Left ventricle myocardium inferior (tissue), 1 donor: ENCODE measurements around the gene NAA20. TPM values are rescaled to one million over a fixed set of nuclear protein-coding genes. Genes with fewer than 3 reads are reported as not detected.
A peak's percentile ranks its signal among the peaks of the same experiment; 100 is the strongest.

ENCODE experiments used
- DNase-seq: peaks from one replicate; pipeline ENCODE4 v3.0.0-alpha.2; 2020
- H3K27ac ChIP-seq: fragments of 200-600 bp; replicated peaks from 2 replicates; pipeline ENCODE4 v1.8.0; 2021
- H3K27me3 ChIP-seq: fragments of 200-600 bp; 2 replicates; pipeline ENCODE4 v1.8.0; 2021; ENCODE audit warnings: low read depth
- H3K36me3 ChIP-seq: fragments of 200-600 bp; 2 replicates; pipeline ENCODE4 v1.8.0; 2021
- H3K4me1 ChIP-seq: fragments of 200-600 bp; 2 replicates; pipeline ENCODE4 v1.8.0; 2021
- H3K4me3 ChIP-seq: fragments of 200-600 bp; 2 replicates; pipeline ENCODE4 v1.8.0; 2021; ENCODE audit warnings: mild to moderate bottlenecking, moderate library complexity
- H3K9me3 ChIP-seq: fragments of 200-600 bp; replicated peaks from 2 replicates; pipeline ENCODE4 v1.8.0; 2021
- CTCF ChIP-seq: fragments of 200-600 bp; IDR thresholded peaks from 2 replicates; pipeline ENCODE4 v1.8.0; 2021; ENCODE audit warnings: antibody characterized with exemption, mild to moderate bottlenecking, borderline replicate concordance
- intact Hi-C: fragments of 100-400 bp; cut with micrococcal nuclease; formaldehyde crosslinking; loops from one replicate; pipeline ENCODE4 v1.11.0; 2022
- total RNA-seq: library from RNA; stranded (reverse); fragmentation: NEBNext Ultra II Directional; extraction: Animal tissue kit (Norgen Biotek cat#: 25700); gene quantifications from one replicate; pipeline ENCODE4 v1.2.1, GENCODE V29; 2021
- donor health status: DM: no; HTN: yes; CAD: no; lungs with severe emphysema.

NAA20 gene
- total RNA-seq, 1 donor from 2014 or later: 67.5 TPM

GRCh38 chr20:20070871-20071726 lies 53.9 kb downstream of the NAA20 start:
- H3K4me1 ChIP-seq: peaks cover 12% of the 10 kb centered on the region
- H3K36me3 ChIP-seq: no peaks in the 10 kb centered on the region
- intact Hi-C loops: no loop called here
- no peaks in the 10 kb centered on the region for H3K9me3 ChIP-seq
- H3K27me3 ChIP-seq: peaks cover 9% of the 10 kb centered on the region
- DNase-seq: no peak
- no peak for TF ChIP-seq CTCF
- peak overlapping the region; percentile 72 for H3K27ac ChIP-seq
- H3K4me3 ChIP-seq: no peak overlapping the region

DNA sequence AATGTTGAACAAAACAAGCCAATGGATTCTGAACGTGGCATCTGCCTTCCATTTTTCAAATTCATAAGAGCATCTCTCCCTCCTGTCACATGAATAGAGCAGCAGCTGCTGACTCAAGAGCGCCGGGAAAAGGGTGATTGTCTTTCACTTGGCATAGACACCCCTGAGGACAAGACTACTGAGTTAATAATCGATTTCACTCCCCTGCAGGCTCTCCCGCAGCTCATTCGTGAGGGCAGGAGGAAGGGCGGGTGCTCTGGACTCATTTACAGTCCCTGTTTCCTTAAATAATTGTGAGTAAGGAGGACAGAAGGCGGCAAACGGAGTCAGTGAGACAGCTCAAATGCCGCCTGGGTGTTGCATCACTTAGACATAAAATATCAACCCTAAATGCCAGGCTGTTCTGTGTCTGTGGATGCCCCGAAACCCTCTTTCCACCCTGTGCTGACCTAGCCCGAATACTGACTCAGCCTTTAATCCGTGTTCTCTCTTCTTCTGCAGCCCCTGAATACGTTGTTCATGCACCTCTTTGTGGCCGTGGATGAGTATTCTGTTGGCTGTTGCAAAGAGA lies 56.7 kb downstream of the NAA20 start:
- Histone ChIP-seq H3K27ac (no peak overlapping the region), H3K4me3 (no peak overlapping the region), H3K4me1 (peaks cover 12% of the 10 kb centered on the region), H3K36me3 (no peaks in the 10 kb centered on the region), H3K27me3 (peaks cover 9% of the 10 kb centered on the region), H3K9me3 (no peaks in the 10 kb centered on the region)
- intact Hi-C loops: no loop called here
- TF ChIP-seq CTCF: no peak
- no peak for DNase-seq

DNA sequence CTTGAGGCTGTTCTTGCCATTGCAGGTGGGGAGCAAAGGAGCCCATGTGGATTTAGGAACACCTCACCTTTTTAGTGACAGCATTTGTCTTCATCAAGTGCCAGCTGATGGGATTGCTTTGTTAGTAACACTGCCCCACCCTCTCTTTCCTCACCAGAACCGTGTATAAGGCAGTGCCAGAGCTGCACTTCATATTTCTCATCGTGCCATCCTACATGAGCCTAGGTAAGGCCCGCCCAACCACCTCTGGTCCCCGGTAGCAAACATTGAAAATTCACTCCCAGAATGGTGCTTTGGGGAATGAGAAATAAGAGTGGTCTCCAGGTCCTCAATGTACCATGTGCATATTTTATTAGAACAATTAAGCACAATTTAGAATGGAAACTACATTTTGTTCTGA lies 57.9 kb downstream of the NAA20 start:
- H3K4me3 ChIP-seq: no peak overlapping the region
- peaks cover 9% of the 10 kb centered on the region for H3K27me3 ChIP-seq
- TF ChIP-seq CTCF: no peak
- H3K4me1 ChIP-seq: peaks cover 12% of the 10 kb centered on the region
- no peak for DNase-seq
- no peaks in the 10 kb centered on the region for H3K9me3 ChIP-seq
- H3K36me3 ChIP-seq: no peaks in the 10 kb centered on the region
- intact Hi-C loops: no loop called here
- no peak overlapping the region for H3K27ac ChIP-seq

GRCh38 chr20:20076297-20077065 lies 59.3 kb downstream of the NAA20 start:
- DNase-seq: no peak
- intact Hi-C loops: no loop called here
- H3K4me1 ChIP-seq: peaks cover 3% of the 10 kb centered on the region
- H3K9me3 ChIP-seq: no peaks in the 10 kb centered on the region
- no peak for TF ChIP-seq CTCF
- no peak overlapping the region for H3K4me3 ChIP-seq
- peaks cover 9% of the 10 kb centered on the region for H3K27me3 ChIP-seq
- H3K36me3 ChIP-seq: no peaks in the 10 kb centered on the region
- no peak overlapping the region for H3K27ac ChIP-seq

GRCh38 chr20:20078041-20078440 lies 60.9 kb downstream of the NAA20 start:
- TF ChIP-seq CTCF: no peak
- H3K9me3 ChIP-seq: no peaks in the 10 kb centered on the region
- no peak overlapping the region for H3K4me3 ChIP-seq
- peaks cover 12% of the 10 kb centered on the region for H3K27me3 ChIP-seq
- no peak for DNase-seq
- H3K27ac ChIP-seq: no peak overlapping the region
- intact Hi-C loops: no loop called here
- H3K4me1 ChIP-seq: no peaks in the 10 kb centered on the region
- no peaks in the 10 kb centered on the region for H3K36me3 ChIP-seq
